ENCODE data around the gene ARHGEF2.
A peak's percentile ranks its signal among the peaks of the same experiment; 100 is the strongest.

DNA sequence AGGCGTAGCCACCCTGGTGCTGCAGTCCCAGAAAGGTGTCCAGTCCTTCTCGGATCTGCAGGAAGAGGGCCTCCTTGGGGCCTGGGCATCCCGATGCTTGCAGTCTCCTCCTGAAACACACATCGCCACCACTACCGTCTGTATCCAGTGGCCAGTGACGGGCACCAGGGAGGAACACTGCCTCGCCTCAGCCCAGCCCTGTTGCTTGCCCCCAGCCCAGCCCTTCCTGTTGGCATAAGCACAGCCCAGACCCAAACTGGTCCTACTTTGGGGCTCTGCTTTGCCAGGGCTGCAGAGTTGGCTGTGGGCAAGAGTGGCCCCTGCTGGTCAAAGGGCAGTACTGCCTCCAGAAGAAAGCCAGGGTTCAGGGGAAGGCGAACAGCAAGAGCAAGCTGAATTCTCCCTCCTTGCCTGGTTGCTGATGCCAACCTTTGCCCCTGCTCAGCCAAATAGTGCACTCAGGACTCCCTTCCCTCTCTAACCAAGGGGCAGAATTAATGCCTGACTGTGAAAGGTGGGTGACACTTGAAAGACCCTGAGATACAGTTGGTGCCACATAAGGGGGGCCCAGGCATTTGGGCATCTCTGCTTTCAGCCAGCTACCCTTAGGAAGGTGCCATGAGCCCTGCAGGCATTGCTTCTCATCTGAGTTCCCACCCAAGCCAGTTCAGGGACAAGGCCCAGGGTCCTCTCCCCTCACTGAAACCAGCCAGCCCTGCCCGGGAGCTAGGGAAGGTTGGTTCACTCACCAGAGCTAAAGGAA, 11.1 kb upstream of the ARHGEF2 start:
- TF ChIP-seq, protein P1, sequence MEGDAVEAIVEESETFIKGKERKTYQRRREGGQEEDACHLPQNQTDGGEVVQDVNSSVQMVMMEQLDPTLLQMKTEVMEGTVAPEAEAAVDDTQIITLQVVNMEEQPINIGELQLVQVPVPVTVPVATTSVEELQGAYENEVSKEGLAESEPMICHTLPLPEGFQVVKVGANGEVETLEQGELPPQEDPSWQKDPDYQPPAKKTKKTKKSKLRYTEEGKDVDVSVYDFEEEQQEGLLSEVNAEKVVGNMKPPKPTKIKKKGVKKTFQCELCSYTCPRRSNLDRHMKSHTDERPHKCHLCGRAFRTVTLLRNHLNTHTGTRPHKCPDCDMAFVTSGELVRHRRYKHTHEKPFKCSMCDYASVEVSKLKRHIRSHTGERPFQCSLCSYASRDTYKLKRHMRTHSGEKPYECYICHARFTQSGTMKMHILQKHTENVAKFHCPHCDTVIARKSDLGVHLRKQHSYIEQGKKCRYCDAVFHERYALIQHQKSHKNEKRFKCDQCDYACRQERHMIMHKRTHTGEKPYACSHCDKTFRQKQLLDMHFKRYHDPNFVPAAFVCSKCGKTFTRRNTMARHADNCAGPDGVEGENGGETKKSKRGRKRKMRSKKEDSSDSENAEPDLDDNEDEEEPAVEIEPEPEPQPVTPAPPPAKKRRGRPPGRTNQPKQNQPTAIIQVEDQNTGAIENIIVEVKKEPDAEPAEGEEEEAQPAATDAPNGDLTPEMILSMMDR (conservative IDR thresholded peaks at IDR 0.05; ENCODE audit: low read length): peak; percentile 93
- TF ChIP-seq EZH2phosphoT487 (IDR thresholded peaks at IDR 0.05; ENCODE audit: borderline replicate concordance): no peak
